Osteoblast (primary cell): ENCODE data around the gene MIF. TPM values are rescaled to one million over a fixed set of nuclear protein-coding genes. Genes with fewer than 3 reads are reported as not detected.

Experiments
- DNase-seq: peaks from one replicate; pipeline ENCODE4 v3.0.0; 2011; ENCODE audit warnings: low spot score, mixed read lengths; ENCODE audit not compliant: insufficient read length; ENCODE audit errors: missing footprints
- H2AFZ ChIP-seq: 2 replicates; pipeline ENCODE4 v1.6.0; 2011; ENCODE audit warnings: mild to moderate bottlenecking, low read length
- H3K27ac ChIP-seq: 2 replicates; pipeline ENCODE4 v1.5.1; 2011; ENCODE audit warnings: mild to moderate bottlenecking, low read depth, low read length, moderate library complexity
- H3K27me3 ChIP-seq: 2 replicates; pipeline ENCODE4 v1.6.0; 2012; ENCODE audit warnings: mild to moderate bottlenecking, control low read depth, inconsistent platforms, low read length, moderate library complexity; ENCODE audit not compliant: insufficient read depth
- H3K36me3 ChIP-seq: 2 replicates; pipeline ENCODE4 v1.5.1; 2011; ENCODE audit warnings: mild to moderate bottlenecking, low read length, control low read depth, moderate library complexity; ENCODE audit not compliant: insufficient read depth
- H3K4me1 ChIP-seq: 2 replicates; pipeline ENCODE4 v1.5.1; 2011; ENCODE audit warnings: mild to moderate bottlenecking, low read length, control low read depth, moderate library complexity; ENCODE audit not compliant: insufficient read depth
- H3K4me2 ChIP-seq: 2 replicates; pipeline ENCODE4 v1.6.0; 2011; ENCODE audit warnings: mild to moderate bottlenecking, low read length; ENCODE audit not compliant: insufficient read depth
- H3K4me3 ChIP-seq: fragments of 200-600 bp; sonication (generic); 3 replicates; pipeline ENCODE4 v1.5.1; 2012; ENCODE audit warnings: mild to moderate bottlenecking, low read length, inconsistent platforms; ENCODE audit not compliant: insufficient read depth
- H3K79me2 ChIP-seq: 2 replicates; pipeline ENCODE4 v1.6.0; 2012; ENCODE audit warnings: mild to moderate bottlenecking, low read length, control low read depth, inconsistent platforms; ENCODE audit not compliant: insufficient read depth
- H3K9me3 ChIP-seq: 2 replicates; pipeline ENCODE4 v1.5.1; 2011; ENCODE audit warnings: low read depth, low read length, control low read depth
- H4K20me1 ChIP-seq: 2 replicates; pipeline ENCODE4 v1.6.0; 2012; ENCODE audit warnings: mild to moderate bottlenecking, low read length, control low read depth; ENCODE audit not compliant: insufficient read depth
- CTCF ChIP-seq: IDR thresholded peaks from 2 replicates; pipeline ENCODE4 v1.5.1; 2011; ENCODE audit warnings: mild to moderate bottlenecking, low read depth, low read length, moderate library complexity; ENCODE audit errors: extremely low read depth
- total RNA-seq: library from RNA; depleted of rRNA; stranded (reverse); fragments of >200 nt; gene quantifications from 2 replicates; pipeline ENCODE4 v1.2.3, GENCODE V29; 2012

The MIF gene
- total RNA-seq, 1 donor, result 131 TPM

- DNase-seq, result no peak
- peaks cover 4% of the 10 kb centered on the region for H3K27me3 ChIP-seq
- peaks cover 5% of the 10 kb centered on the region for H3K4me1 ChIP-seq
- H3K9me3 ChIP-seq, result no peaks in the 10 kb centered on the region
- H3K4me2 ChIP-seq, result no peak overlapping the region
- no peak overlapping the region for H2AFZ ChIP-seq
- H3K27ac ChIP-seq, result no peak overlapping the region
- H3K36me3 ChIP-seq, result no peaks in the 10 kb centered on the region
- no peak for TF ChIP-seq CTCF
- no peaks in the 10 kb centered on the region for H3K79me2 ChIP-seq
- no peak overlapping the region for H3K4me3 ChIP-seq
- H4K20me1 ChIP-seq, result no peaks in the 10 kb centered on the region
Measured at GRCh38 chr22:23847310-23847920, 46.8 kb upstream of the MIF start.

GRCh38 chr22:23847991-23848864 is 46.0 kb upstream of the MIF start:
- Histone ChIP-seq H3K27ac (no peak overlapping the region), H3K4me3 (no peak overlapping the region), H3K9me3 (no peaks in the 10 kb centered on the region), H3K27me3 (peaks cover 4% of the 10 kb centered on the region), H4K20me1 (no peaks in the 10 kb centered on the region), H3K4me1 (peaks cover 5% of the 10 kb centered on the region), H2AFZ (no peak overlapping the region), H3K36me3 (no peaks in the 10 kb centered on the region), H3K4me2 (no peak overlapping the region), H3K79me2 (no peaks in the 10 kb centered on the region)
- peak; percentile 69 for DNase-seq
- no peak for TF ChIP-seq CTCF

- peak; percentile 99 for DNase-seq
- H3K4me2 ChIP-seq, result peak overlapping the region; percentile 52
- peaks cover 4% of the 10 kb centered on the region for H3K27me3 ChIP-seq
- peak overlapping the region; percentile 39 for H3K4me3 ChIP-seq
- peak overlapping the region; percentile 59 for H2AFZ ChIP-seq
- no peaks in the 10 kb centered on the region for H3K79me2 ChIP-seq
- no peaks in the 10 kb centered on the region for H3K9me3 ChIP-seq
- no peaks in the 10 kb centered on the region for H3K36me3 ChIP-seq
- peaks cover 5% of the 10 kb centered on the region for H3K4me1 ChIP-seq
- H4K20me1 ChIP-seq, result no peaks in the 10 kb centered on the region
- TF ChIP-seq CTCF, result peak; percentile 86
- no peak overlapping the region for H3K27ac ChIP-seq
Measured at GRCh38 chr22:23849009-23850006, 44.9 kb upstream of the MIF start.
